Measurements from ENCODE around the gene OR52D1.

The OR52D1 gene

GRCh38 chr11:5524756-5525155 is 36.3 kb downstream of the OR52D1 start:
- TF ChIP-seq CTCF (IDR thresholded peaks at IDR 0.05; ENCODE audit: control insufficient read depth, extremely low read depth, insufficient read depth), result no peak
- no peak overlapping the region for H3K4me3 ChIP-seq (ENCODE audit: low read depth, low read length)
- DNase-seq (ENCODE audit: low read depth), result no peak

- no peak for TF ChIP-seq CTCF (IDR thresholded peaks at IDR 0.05; ENCODE audit: control insufficient read depth, extremely low read depth, insufficient read depth)
- DNase-seq (ENCODE audit: low read depth), result no peak
- H3K4me3 ChIP-seq (ENCODE audit: low read depth, low read length), result no peak overlapping the region
Observed at GRCh38 chr11:5527716-5528115, 39.2 kb downstream of the OR52D1 start.

- no peak for TF ChIP-seq CTCF (IDR thresholded peaks at IDR 0.05; ENCODE audit: control insufficient read depth, extremely low read depth, insufficient read depth)
- no peak for DNase-seq (ENCODE audit: low read depth)
- H3K4me3 ChIP-seq (ENCODE audit: low read depth, low read length), result no peak overlapping the region
Observed at GRCh38 chr11:5528495-5528894, 40.0 kb downstream of the OR52D1 start.

- no peak for TF ChIP-seq CTCF (IDR thresholded peaks at IDR 0.05; ENCODE audit: control insufficient read depth, extremely low read depth, insufficient read depth)
- H3K4me3 ChIP-seq (ENCODE audit: low read depth, low read length), result no peak overlapping the region
- DNase-seq (ENCODE audit: low read depth), result no peak
Observed at GRCh38 chr11:5531053-5531831, 42.8 kb downstream of the OR52D1 start.

GRCh38 chr11:5534046-5534445 is 45.6 kb downstream of the OR52D1 start:
- DNase-seq (ENCODE audit: low read depth), result no peak
- no peak overlapping the region for H3K4me3 ChIP-seq (ENCODE audit: low read depth, low read length)
- TF ChIP-seq CTCF (IDR thresholded peaks at IDR 0.05; ENCODE audit: control insufficient read depth, extremely low read depth, insufficient read depth), result no peak

GRCh38 chr11:5536482-5536881 is 48.0 kb downstream of the OR52D1 start:
- DNase-seq (ENCODE audit: low read depth), result no peak
- no peak for TF ChIP-seq CTCF (IDR thresholded peaks at IDR 0.05; ENCODE audit: control insufficient read depth, extremely low read depth, insufficient read depth)
- H3K4me3 ChIP-seq (ENCODE audit: low read depth, low read length), result no peak overlapping the region

Data from LNCaP clone FGC (cell line).